Measurements from ENCODE around the gene ZNF79.

The ZNF79 gene

GRCh38 chr9:127404631-127405030 lies 19.6 kb upstream of the ZNF79 start:
- TF ChIP-seq, protein P1, sequence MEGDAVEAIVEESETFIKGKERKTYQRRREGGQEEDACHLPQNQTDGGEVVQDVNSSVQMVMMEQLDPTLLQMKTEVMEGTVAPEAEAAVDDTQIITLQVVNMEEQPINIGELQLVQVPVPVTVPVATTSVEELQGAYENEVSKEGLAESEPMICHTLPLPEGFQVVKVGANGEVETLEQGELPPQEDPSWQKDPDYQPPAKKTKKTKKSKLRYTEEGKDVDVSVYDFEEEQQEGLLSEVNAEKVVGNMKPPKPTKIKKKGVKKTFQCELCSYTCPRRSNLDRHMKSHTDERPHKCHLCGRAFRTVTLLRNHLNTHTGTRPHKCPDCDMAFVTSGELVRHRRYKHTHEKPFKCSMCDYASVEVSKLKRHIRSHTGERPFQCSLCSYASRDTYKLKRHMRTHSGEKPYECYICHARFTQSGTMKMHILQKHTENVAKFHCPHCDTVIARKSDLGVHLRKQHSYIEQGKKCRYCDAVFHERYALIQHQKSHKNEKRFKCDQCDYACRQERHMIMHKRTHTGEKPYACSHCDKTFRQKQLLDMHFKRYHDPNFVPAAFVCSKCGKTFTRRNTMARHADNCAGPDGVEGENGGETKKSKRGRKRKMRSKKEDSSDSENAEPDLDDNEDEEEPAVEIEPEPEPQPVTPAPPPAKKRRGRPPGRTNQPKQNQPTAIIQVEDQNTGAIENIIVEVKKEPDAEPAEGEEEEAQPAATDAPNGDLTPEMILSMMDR (conservative IDR thresholded peaks at IDR 0.05; ENCODE audit: control insufficient read depth, insufficient read depth, low read depth, low read length) = no peak
- DNase-seq (ENCODE audit: low read depth) = no peak
- H3K4me3 ChIP-seq (ENCODE audit: control insufficient read depth, low read depth, low read length) = no peak overlapping the region

DNA sequence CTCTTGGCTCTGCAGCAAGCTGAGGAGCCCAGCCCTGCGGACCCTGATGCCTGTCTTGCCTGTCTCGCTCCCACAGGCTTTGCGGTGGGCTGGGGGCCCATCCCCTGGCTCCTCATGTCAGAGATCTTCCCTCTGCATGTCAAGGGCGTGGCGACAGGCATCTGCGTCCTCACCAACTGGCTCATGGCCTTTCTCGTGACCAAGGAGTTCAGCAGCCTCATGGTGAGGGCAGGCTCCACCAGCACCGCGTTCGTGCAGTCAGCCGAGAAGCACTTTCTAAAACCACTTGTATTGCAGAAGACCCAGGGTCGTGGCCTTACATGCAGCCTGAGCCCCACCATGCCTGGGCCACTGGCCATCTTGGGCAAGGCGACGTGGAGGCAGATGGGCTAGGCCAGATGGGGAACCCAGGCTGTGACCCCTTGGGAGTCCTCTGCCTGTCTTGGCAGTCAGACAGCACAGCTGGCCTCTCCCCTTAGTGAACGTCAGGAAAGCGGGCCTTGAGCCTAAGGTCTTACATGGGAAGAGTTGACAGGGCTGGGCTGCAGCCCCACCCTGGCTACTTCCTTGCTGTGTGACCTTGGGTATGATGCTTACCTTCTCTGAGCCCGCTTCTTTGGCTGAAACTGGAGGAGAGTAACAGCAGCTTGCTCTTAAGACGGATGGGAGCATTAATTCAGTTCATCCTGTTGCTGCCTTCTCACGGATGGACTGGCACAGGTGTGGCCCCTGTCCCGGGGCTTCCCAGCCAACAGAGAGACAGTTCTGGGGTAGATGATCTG lies 18.6 kb upstream of the ZNF79 start:
- H3K4me3 ChIP-seq (ENCODE audit: control insufficient read depth, low read depth, low read length) = no peak overlapping the region
- no peak for DNase-seq (ENCODE audit: low read depth)
- TF ChIP-seq, protein P1 (conservative IDR thresholded peaks at IDR 0.05; ENCODE audit: control insufficient read depth, insufficient read depth, low read depth, low read length) = no peak

DNA sequence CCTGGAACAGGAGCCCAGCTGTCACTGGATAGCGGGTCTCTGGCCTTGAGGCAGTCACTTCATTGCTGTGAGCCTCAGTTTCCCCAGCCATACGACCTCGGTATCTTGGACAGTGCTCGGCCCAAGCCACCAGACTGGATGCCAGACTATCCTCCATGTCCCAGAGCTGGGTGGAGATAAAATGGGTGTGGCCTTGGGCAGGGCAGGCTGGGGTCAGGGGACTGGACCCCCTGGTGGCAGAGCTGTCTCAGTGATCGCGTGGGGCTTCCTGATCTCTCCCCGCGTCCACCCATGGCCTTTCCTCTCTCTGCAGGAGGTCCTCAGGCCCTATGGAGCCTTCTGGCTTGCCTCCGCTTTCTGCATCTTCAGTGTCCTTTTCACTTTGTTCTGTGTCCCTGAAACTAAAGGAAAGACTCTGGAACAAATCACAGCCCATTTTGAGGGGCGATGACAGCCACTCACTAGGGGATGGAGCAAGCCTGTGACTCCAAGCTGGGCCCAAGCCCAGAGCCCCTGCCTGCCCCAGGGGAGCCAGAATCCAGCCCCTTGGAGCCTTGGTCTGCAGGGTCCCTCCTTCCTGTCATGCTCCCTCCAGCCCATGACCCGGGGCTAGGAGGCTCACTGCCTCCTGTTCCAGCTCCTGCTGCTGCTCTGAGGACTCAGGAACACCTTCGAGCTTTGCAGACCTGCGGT lies 17.2 kb upstream of the ZNF79 start:
- TF ChIP-seq, protein P1 (conservative IDR thresholded peaks at IDR 0.05; ENCODE audit: control insufficient read depth, insufficient read depth, low read depth, low read length) = no peak
- DNase-seq (ENCODE audit: low read depth) = no peak
- H3K4me3 ChIP-seq (ENCODE audit: control insufficient read depth, low read depth, low read length) = no peak overlapping the region

DNA sequence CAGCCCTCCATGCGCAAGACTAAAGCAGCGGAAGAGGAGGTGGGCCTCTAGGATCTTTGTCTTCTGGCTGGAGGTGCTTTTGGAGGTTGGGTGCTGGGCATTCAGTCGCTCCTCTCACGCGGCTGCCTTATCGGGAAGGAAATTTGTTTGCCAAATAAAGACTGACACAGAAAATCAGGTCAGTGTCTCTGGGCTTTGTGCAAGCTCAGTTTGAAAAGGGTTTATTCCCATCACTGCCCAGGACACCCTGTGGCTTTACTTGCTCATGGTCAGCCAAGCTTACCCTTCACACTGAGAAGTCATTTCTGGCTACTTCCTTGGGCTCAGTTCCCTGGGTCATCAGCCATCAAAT lies 16.7 kb upstream of the ZNF79 start:
- H3K4me3 ChIP-seq (ENCODE audit: control insufficient read depth, low read depth, low read length) = no peak overlapping the region
- TF ChIP-seq, protein P1 (conservative IDR thresholded peaks at IDR 0.05; ENCODE audit: control insufficient read depth, insufficient read depth, low read depth, low read length) = no peak
- DNase-seq (ENCODE audit: low read depth) = no peak

DNA sequence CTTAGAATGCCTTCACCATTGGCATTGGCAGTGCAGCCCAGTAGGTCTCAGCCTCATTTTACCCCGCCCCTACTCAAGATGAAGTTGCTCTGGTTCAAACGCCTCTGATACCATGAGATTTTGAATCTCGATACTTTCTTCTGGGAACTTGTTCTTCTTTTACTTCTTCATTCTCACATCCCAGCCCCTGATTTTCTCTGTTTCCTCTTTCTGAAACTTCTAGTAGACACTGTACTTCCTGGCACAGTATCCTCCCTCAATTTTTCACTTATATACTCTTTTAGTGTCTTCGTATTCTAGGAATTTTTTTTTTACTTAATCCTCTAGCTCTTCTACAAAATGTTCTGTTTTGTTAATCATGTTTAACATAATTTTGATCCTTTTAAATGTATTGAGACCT lies 13.1 kb upstream of the ZNF79 start:
- no peak for DNase-seq (ENCODE audit: low read depth)
- H3K4me3 ChIP-seq (ENCODE audit: control insufficient read depth, low read depth, low read length) = no peak overlapping the region
- TF ChIP-seq, protein P1 (conservative IDR thresholded peaks at IDR 0.05; ENCODE audit: control insufficient read depth, insufficient read depth, low read depth, low read length) = no peak

DNA sequence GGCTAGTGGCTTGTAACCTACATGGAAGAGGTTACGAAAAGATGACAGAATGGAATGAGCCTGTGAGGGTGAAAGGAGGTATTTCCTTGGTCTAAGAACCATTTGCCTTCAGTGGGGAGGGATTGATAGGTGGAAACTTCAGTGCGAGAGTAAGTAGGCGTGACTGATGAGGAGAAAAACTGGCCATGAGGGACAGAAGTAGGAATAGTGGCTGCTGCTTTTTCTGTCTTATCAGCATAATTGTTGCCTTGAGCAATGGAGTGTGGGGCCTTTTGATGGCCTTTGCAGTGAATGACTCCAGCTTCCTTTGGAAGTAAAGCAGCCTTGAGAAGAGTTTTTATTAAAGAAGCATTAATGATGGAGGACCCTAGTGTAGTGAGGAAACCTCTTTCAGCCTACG lies 9.0 kb upstream of the ZNF79 start:
- DNase-seq (ENCODE audit: low read depth) = no peak
- TF ChIP-seq, protein P1 (conservative IDR thresholded peaks at IDR 0.05; ENCODE audit: control insufficient read depth, insufficient read depth, low read depth, low read length) = no peak
- no peak overlapping the region for H3K4me3 ChIP-seq (ENCODE audit: control insufficient read depth, low read depth, low read length)

All from fibroblast of mammary gland (primary cell).